ENCODE measurements around the gene CHIC2.

The CHIC2 gene

GRCh38 chr4:53997898-53998297 lies 66.5 kb downstream of the CHIC2 start:
- DNase-seq: no peak

GRCh38 chr4:53994382-53995102 lies 69.9 kb downstream of the CHIC2 start:
- DNase-seq: no peak

GRCh38 chr4:53992785-53993184 lies 71.6 kb downstream of the CHIC2 start:
- DNase-seq: no peak

GRCh38 chr4:53991821-53992220 lies 72.6 kb downstream of the CHIC2 start:
- DNase-seq: no peak

GRCh38 chr4:53990641-53991040 lies 73.8 kb downstream of the CHIC2 start:
- DNase-seq: no peak

- no peak for DNase-seq
These were observed 76.6 kb downstream of the CHIC2 start for GRCh38 chr4:53987761-53988171.

- no peak for DNase-seq
These were observed 78.3 kb downstream of the CHIC2 start for GRCh38 chr4:53986062-53986461.

GRCh38 chr4:53981567-53981966 lies 82.8 kb downstream of the CHIC2 start:
- DNase-seq: no peak

- no peak for DNase-seq
These were observed 83.3 kb downstream of the CHIC2 start for GRCh38 chr4:53981066-53981465.

- no peak for DNase-seq
These were observed 89.8 kb downstream of the CHIC2 start for GRCh38 chr4:53974561-53974960.

GRCh38 chr4:53967986-53968385 lies 96.4 kb downstream of the CHIC2 start:
- DNase-seq: no peak

- peak; percentile 93 for DNase-seq
These were observed 100.6 kb downstream of the CHIC2 start for GRCh38 chr4:53963781-53964180.

GRCh38 chr4:53963336-53963735 lies 101.1 kb downstream of the CHIC2 start:
- no peak for DNase-seq

GRCh38 chr4:53962516-53963225 lies 101.7 kb downstream of the CHIC2 start:
- no peak for DNase-seq

- DNase-seq: no peak
These were observed 103.1 kb downstream of the CHIC2 start for GRCh38 chr4:53961351-53961750.

GRCh38 chr4:53960843-53961242 lies 103.6 kb downstream of the CHIC2 start:
- DNase-seq: no peak

Data from NCI-H2081 treated with DMSO at 0.1 percent for 48 hours (cell line).